Left lung (tissue), 10 donors: ENCODE results near the gene SLAIN1. TPM values are rescaled to one million over a fixed set of nuclear protein-coding genes. Genes with fewer than 3 reads are reported as not detected.
A peak's percentile ranks its signal among the peaks of the same experiment; 100 is the strongest.

Experiments used
- ATAC-seq: fragments of 200-7000 bp; cut with Tn5 transposase; one replicate; pipeline ENCODE4 v1.9.1; 2020; ENCODE audit warnings: moderate library complexity
- DNase-seq, 4 donors: peaks; one replicate each; pipeline ENCODE4 v3.0.0-alpha.2; 2013 to 2020
- H3K27ac ChIP-seq, 2 donors: fragments of 200-600 bp; sonication (generic) in 1 of 2; one replicate each; pipeline versions ENCODE4 v1.5.0 to v1.8.0; 2020 to 2021
- H3K27me3 ChIP-seq, 2 donors: fragments of 200-600 bp; sonication (generic) in 1 of 2; one replicate each; pipeline versions ENCODE4 v1.5.0 to v1.8.0; 2020 to 2021
- H3K36me3 ChIP-seq, 2 donors: fragments of 200-600 bp; sonication (generic) in 1 of 2; one replicate each; pipeline versions ENCODE4 v1.5.0 to v1.8.0; 2020 to 2021
- H3K4me1 ChIP-seq, 2 donors: fragments of 200-600 bp; one replicate each; pipeline ENCODE4 v1.8.0; 2021
- H3K4me3 ChIP-seq, 2 donors: fragments of 200-600 bp; sonication (generic) in 1 of 2; one replicate each; pipeline versions ENCODE4 v1.5.0 to v1.8.0; 2020 to 2021; ENCODE audit warnings: mild to moderate bottlenecking in 1 of 2
- H3K9me3 ChIP-seq, 2 donors: fragments of 200-600 bp; sonication (generic) in 1 of 2; one replicate each; pipeline versions ENCODE4 v1.5.0 to v1.8.0; 2020 to 2021
- intact Hi-C, 2 donors: fragments of 100-400 bp; cut with DNase I; formaldehyde crosslinking; loops; one replicate each; pipeline versions ENCODE4 v1.11.2 to v1.14.2; 2022
- polyA plus RNA-seq, 6 donors: library from polyadenylated mRNA; unstranded; fragments of 120-200 nt; gene quantifications; one replicate each; pipeline ENCODE4 v1.2.1, GENCODE V29; 2013; ENCODE audit not compliant: insufficient read length in 6 of 6
- total RNA-seq, 2 donors: library from RNA; stranded (reverse); fragmentation: NEBNext Ultra II Directional; extraction: Animal tissue kit (Norgen Biotek cat#: 25700); gene quantifications; one replicate each; pipeline ENCODE4 v1.2.1, GENCODE V29; 2021
- TF ChIP-seq, protein P1 (sequence below), 2 donors: fragments of 200-600 bp; sonication (generic) in 1 of 2; IDR thresholded peaks; one replicate each; pipeline versions ENCODE4 v1.5.0 to v1.8.0; 2021; ENCODE audit warnings: antibody characterized with exemption in 2 of 2
- donor health status: DM: no; HTN: yes; CAD: no.
- donor health status: DM: no; HTN: no; CAD: no.

Gene SLAIN1
- total and polyA plus RNA-seq, 8 donors = 12.8 to 27.9 (median 26.3) TPM

GRCh38 chr13:77693449-77693940, 4.0 kb upstream of the SLAIN1 start:
- no peak for ATAC-seq
- H3K27me3 ChIP-seq = peaks cover 0 to 30% of the 10 kb centered on the region in 2 donors
- DNase-seq = no peak
- intact Hi-C loops = no loop called here
- no peaks in the 10 kb centered on the region for H3K9me3 ChIP-seq
- peaks cover 0 to 12% of the 10 kb centered on the region in 2 donors for H3K4me1 ChIP-seq
- no peak overlapping the region for H3K4me3 ChIP-seq
- H3K27ac ChIP-seq = no peak overlapping the region
- TF ChIP-seq, protein P1, sequence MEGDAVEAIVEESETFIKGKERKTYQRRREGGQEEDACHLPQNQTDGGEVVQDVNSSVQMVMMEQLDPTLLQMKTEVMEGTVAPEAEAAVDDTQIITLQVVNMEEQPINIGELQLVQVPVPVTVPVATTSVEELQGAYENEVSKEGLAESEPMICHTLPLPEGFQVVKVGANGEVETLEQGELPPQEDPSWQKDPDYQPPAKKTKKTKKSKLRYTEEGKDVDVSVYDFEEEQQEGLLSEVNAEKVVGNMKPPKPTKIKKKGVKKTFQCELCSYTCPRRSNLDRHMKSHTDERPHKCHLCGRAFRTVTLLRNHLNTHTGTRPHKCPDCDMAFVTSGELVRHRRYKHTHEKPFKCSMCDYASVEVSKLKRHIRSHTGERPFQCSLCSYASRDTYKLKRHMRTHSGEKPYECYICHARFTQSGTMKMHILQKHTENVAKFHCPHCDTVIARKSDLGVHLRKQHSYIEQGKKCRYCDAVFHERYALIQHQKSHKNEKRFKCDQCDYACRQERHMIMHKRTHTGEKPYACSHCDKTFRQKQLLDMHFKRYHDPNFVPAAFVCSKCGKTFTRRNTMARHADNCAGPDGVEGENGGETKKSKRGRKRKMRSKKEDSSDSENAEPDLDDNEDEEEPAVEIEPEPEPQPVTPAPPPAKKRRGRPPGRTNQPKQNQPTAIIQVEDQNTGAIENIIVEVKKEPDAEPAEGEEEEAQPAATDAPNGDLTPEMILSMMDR (IDR thresholded peaks at IDR 0.05) = no peak
- H3K36me3 ChIP-seq = no peaks in the 10 kb centered on the region

GRCh38 chr13:77696006-77696878, 1.2 kb upstream of the SLAIN1 start:
- peak overlapping the region in 1 of 2 donors; percentile 72 for H3K4me3 ChIP-seq
- intact Hi-C loops = no loop called here
- H3K36me3 ChIP-seq = no peaks in the 10 kb centered on the region
- no peak overlapping the region for H3K27ac ChIP-seq
- DNase-seq = no peak
- peaks cover 0 to 27% of the 10 kb centered on the region in 2 donors for H3K4me1 ChIP-seq
- TF ChIP-seq, protein P1 (IDR thresholded peaks at IDR 0.05) = no peak
- H3K27me3 ChIP-seq = peaks cover 8 to 33% of the 10 kb centered on the region in 2 donors
- no peak for ATAC-seq
- H3K9me3 ChIP-seq = no peaks in the 10 kb centered on the region

DNA sequence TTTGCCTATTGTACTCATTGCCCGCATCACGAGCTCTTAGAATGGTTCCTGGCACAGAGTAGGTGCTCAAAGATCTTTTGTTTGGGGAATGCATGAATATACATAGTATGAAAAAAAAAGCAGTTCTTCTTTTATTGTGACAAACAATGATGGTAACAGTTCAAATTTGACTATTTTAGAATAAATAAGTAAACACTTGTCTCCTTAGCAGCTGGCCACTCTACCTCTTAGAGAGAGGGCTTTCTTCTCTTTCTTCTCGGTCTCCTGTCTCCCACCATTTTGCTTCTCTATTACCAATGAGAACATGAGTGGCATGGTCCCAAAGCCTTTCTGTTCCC, 639 bp upstream of the SLAIN1 start:
- Histone ChIP-seq H3K36me3 (no peaks in the 10 kb centered on the region), H3K27ac (peak overlapping the region in 1 of 2 donors; percentile 45), H3K9me3 (no peaks in the 10 kb centered on the region), H3K27me3 (peaks cover 8 to 33% of the 10 kb centered on the region in 2 donors), H3K4me1 (peaks cover 0 to 27% of the 10 kb centered on the region in 2 donors), H3K4me3 (peak overlapping the region; percentile 59 to 72)
- ATAC-seq (peak; percentile 11), DNase-seq (no peak)
- intact Hi-C loops = no loop called here
- TF ChIP-seq, protein P1 (IDR thresholded peaks at IDR 0.05) = no peak

DNA sequence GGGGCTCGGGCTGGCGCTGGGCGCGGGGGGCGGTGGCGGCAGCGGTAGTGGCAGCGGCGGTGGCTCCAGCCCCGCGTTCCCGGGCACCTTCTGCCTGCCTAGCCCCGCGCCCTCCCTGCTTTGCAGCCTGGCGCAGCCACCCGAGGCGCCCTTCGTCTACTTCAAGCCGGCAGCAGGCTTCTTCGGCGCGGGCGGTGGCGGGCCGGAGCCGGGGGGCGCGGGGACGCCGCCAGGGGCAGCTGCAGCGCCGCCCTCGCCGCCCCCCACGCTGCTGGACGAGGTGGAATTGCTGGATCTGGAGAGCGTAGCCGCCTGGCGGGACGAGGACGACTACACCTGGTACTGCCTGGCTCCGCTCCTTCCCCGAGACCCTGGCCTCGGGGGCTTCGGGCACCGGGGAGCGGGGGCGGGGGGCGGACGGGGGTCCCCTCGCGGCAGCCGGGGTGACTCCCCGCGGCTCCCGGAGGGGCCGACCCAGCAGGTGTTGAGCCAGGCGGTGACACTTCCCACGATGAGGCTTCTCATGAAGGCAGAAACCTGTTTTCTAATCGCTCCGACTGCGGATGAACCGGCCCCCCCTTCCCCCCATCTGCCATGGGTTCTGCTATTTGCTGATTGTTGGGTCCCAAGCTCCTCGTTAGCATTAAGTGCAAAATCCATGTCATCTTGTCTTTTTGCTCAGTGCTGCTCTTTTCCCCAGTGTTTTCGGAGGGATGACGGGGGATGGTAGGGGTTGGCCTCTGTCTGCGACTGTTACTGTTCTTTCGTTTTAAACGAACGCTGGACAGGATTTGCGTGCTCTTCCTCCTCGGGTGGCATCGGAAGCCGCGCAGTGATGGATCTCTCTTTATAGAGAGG, 943 bp downstream of the SLAIN1 start:
- peak; percentile 18 for ATAC-seq
- intact Hi-C loops = no loop called here
- Histone ChIP-seq H3K36me3 (no peaks in the 10 kb centered on the region), H3K27ac (peak overlapping the region in 1 of 2 donors; percentile 41), H3K27me3 (peaks cover 8 to 33% of the 10 kb centered on the region in 2 donors), H3K9me3 (no peaks in the 10 kb centered on the region), H3K4me1 (peaks cover 0 to 30% of the 10 kb centered on the region in 2 donors), H3K4me3 (peak overlapping the region; percentile 59 to 72)
- TF ChIP-seq, protein P1 (IDR thresholded peaks at IDR 0.05) = no peak
- DNase-seq = peak in 3 of 4 donors; percentile 35 to 85 (median 36)
